Lung (tissue), 12 donors: ENCODE results near the gene COL4A1. TPM values are rescaled to one million over a fixed set of nuclear protein-coding genes. Genes with fewer than 3 reads are reported as not detected.

ENCODE experiments used
- ATAC-seq: fragments of 200-7000 bp; cut with Tn5 transposase; one replicate; pipeline ENCODE4 v1.9.1; 2020; ENCODE audit warnings: moderate number of reproducible peaks; ENCODE audit not compliant: insufficient read depth, low FRiP score
- DNase-seq, 3 donors: peaks; one replicate each; pipeline ENCODE4 v3.0.0-alpha.2; 2013 to 2017
- H3K27ac ChIP-seq, 2 donors: one replicate each; pipeline ENCODE4 v1.5.1; 2013; ENCODE audit warnings: mild to moderate bottlenecking in 2 of 2, moderate library complexity in 2 of 2, control low read depth in 1 of 2, inconsistent platforms in 1 of 2, low read depth in 1 of 2, low read length in 1 of 2
- H3K27me3 ChIP-seq, 3 donors: one replicate each; pipeline ENCODE4 v1.5.1; 2013; ENCODE audit warnings: low read length in 2 of 3; ENCODE audit not compliant: control insufficient read depth in 3 of 3, insufficient read depth in 3 of 3
- H3K36me3 ChIP-seq, 4 donors: one replicate each; pipeline ENCODE4 v1.5.1; 2013; ENCODE audit warnings: low read length in 4 of 4, mild to moderate bottlenecking in 1 of 4, moderate library complexity in 1 of 4; ENCODE audit not compliant: control insufficient read depth in 4 of 4, insufficient read depth in 4 of 4
- H3K4me1 ChIP-seq, 5 donors: one replicate each; pipeline ENCODE4 v1.5.1; 2013; ENCODE audit warnings: low read length in 5 of 5, mild to moderate bottlenecking in 2 of 5, moderate library complexity in 1 of 5; ENCODE audit not compliant: control insufficient read depth in 5 of 5, insufficient read depth in 5 of 5
- H3K4me3 ChIP-seq: one replicate; pipeline ENCODE4 v1.5.1; 2013; ENCODE audit warnings: mild to moderate bottlenecking, control low read depth, moderate library complexity
- H3K9ac ChIP-seq, 2 donors: one replicate each; pipeline ENCODE4 v1.5.1; 2013; ENCODE audit warnings: low read length in 2 of 2, control low read depth in 1 of 2; ENCODE audit not compliant: insufficient read depth in 1 of 2
- H3K9me3 ChIP-seq, 4 donors: one replicate each; pipeline ENCODE4 v1.5.1; 2013; ENCODE audit warnings: low read length in 3 of 4, mild to moderate bottlenecking in 1 of 4, moderate library complexity in 1 of 4; ENCODE audit not compliant: control insufficient read depth in 4 of 4, insufficient read depth in 3 of 4
- WGBS, 2 donors: extraction: QIAGEN DNeasy Blood & Tissue Kit; methylation state at CpG; one replicate each; pipeline ENCODE4 v1.1.7; 2013; 5-methylcytosine and 5-hydroxymethylcytosine counted together
- polyA plus RNA-seq, 2 donors: library from polyadenylated mRNA; stranded (reverse); fragments of 200-250 nt; gene quantifications; one replicate each; pipeline ENCODE4 v1.2.1, GENCODE V29; 2013
- total RNA-seq, 2 donors: library from RNA; depleted of rRNA in 1 of 2; stranded (reverse); fragments of >200 nt in 1 of 2; gene quantifications; one replicate each; pipeline ENCODE4 v1.2.1, GENCODE V29; 2014 to 2021
- TF ChIP-seq, protein P1 (sequence below): IDR thresholded peaks from 2 replicates; pipeline ENCODE4 v1.5.1; 2012; ENCODE audit warnings: mild to moderate bottlenecking; ENCODE audit errors: control extremely low read depth, extremely low read depth
- donor health status: control.
- donor health status: control.
- donor health status: Bipolar disorder and iron deficiency.
- donor health status: healthy.
- donor health status: DM: yes; HTN: yes; CAD: no.

Gene COL4A1
- total and polyA plus RNA-seq, 4 donors, result 114 to 1,051 (median 318) TPM

DNA sequence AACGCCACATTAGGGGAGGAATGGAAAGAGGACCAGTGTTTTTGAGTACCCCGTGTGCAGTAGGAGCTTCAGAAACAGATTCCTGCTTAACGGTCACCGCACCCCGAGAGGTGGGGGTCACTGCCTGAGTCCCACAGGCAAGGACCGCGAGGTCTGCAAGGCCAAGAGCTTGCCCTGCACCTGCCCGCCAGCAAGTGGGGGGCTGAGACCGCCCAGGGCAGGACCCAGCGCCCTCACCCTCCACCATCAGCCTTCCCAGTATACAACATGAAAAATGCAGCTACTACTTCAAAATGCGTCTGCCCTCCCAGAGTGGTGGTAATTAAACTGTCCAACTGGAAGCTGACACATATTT, 44.9 kb downstream of the COL4A1 start:
- H3K27me3 ChIP-seq, result no peaks in the 10 kb centered on the region
- 75 to 77% methylated on average over 10 to 11 of the region's 11 CpGs for WGBS, 2 donors
- no peaks in the 10 kb centered on the region for H3K36me3 ChIP-seq
- H3K27ac ChIP-seq, result peak overlapping the region; percentile 52 to 64
- H3K4me1 ChIP-seq, result peaks cover 12 to 47% (median 20%) of the 10 kb centered on the region in 5 donors
- no peaks in the 10 kb centered on the region for H3K9me3 ChIP-seq
- DNase-seq (no peak), ATAC-seq (no peak)
- TF ChIP-seq, protein P1, sequence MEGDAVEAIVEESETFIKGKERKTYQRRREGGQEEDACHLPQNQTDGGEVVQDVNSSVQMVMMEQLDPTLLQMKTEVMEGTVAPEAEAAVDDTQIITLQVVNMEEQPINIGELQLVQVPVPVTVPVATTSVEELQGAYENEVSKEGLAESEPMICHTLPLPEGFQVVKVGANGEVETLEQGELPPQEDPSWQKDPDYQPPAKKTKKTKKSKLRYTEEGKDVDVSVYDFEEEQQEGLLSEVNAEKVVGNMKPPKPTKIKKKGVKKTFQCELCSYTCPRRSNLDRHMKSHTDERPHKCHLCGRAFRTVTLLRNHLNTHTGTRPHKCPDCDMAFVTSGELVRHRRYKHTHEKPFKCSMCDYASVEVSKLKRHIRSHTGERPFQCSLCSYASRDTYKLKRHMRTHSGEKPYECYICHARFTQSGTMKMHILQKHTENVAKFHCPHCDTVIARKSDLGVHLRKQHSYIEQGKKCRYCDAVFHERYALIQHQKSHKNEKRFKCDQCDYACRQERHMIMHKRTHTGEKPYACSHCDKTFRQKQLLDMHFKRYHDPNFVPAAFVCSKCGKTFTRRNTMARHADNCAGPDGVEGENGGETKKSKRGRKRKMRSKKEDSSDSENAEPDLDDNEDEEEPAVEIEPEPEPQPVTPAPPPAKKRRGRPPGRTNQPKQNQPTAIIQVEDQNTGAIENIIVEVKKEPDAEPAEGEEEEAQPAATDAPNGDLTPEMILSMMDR, result no peak
- H3K4me3 ChIP-seq, result no peak overlapping the region
- H3K9ac ChIP-seq, result no peak overlapping the region

DNA sequence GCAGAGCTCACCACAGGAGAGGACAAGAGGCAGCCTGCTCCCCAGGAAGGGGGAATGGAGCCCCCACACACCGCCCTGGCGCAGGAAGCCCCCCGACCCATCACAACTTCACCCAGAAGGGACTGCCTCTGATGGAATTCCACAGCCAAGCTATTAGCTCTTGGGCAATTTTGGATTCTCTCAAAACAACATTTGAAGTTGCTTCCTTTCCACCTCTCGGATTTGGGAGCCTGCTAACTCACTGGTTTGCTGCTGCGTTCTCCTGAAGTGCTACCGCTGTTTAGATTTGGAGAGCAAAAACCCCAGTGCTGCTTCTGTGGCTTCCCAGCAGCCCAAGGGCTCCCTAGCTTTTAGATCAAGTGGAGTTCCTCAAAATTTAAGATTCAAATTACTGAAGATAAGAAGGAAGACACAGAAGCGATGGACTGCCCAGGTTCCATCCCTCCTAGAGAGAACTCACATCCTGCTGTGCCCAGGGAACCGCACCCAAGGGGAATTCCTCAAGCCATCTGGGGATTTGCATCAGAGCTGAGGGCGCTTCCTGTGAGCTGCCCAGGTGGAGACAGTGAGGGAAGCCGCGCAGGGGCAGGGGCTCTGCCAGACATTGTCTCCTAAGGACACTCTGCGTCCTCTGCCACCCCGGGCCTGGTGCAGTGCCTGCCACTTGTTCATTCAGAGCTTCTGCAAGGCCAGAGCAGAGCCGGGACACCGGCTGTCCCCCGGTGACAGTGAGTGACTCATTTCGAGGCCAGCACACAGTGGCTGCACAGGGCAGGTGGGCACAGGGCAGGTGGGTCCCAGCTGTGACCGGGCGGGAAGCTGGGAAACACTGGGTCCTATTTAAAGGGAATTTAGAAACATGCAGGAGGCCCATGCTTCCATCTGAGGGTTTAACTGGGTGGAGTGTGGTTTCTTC, 45.5 kb downstream of the COL4A1 start:
- TF ChIP-seq, protein P1, result no peak
- peak overlapping the region; percentile 52 to 64 for H3K27ac ChIP-seq
- WGBS, 2 donors, result 71 to 76% methylated on average over 19 of the region's 19 CpGs
- peaks cover 10 to 41% (median 14%) of the 10 kb centered on the region in 5 donors for H3K4me1 ChIP-seq
- no peak overlapping the region for H3K4me3 ChIP-seq
- no peak overlapping the region for H3K9ac ChIP-seq
- H3K9me3 ChIP-seq, result no peaks in the 10 kb centered on the region
- DNase-seq (no peak), ATAC-seq (no peak)
- H3K27me3 ChIP-seq, result no peaks in the 10 kb centered on the region
- no peaks in the 10 kb centered on the region for H3K36me3 ChIP-seq

DNA sequence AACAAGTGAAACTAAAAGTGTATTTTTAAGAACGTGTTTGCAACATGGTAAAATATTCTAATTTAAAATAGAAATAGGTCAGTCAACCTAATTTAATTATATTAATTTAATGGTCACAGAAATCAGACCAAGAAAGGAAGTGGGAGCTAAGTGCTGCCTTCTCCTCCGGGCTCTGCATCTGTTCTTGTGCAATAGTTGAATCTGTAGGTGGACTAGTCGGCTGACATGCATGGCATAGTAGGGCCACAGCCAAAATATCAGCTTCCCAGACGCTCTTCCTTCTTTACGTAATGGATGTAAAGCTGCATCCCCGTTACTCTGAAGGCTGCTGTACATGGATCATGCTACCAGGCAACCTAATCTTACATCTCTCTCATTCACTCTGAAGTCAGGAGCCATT, 47.3 kb downstream of the COL4A1 start:
- no peak overlapping the region for H3K9ac ChIP-seq
- H3K36me3 ChIP-seq, result no peaks in the 10 kb centered on the region
- TF ChIP-seq, protein P1, result no peak
- no peaks in the 10 kb centered on the region for H3K27me3 ChIP-seq
- peaks cover 8 to 26% (median 14%) of the 10 kb centered on the region in 5 donors for H3K4me1 ChIP-seq
- ATAC-seq (no peak), DNase-seq (no peak)
- H3K27ac ChIP-seq, result no peak overlapping the region
- H3K4me3 ChIP-seq, result no peak overlapping the region
- 67% methylated on average over 6 of the region's 6 CpGs for WGBS, 2 donors
- peaks cover 0 to 2% (median 0%) of the 10 kb centered on the region in 4 donors for H3K9me3 ChIP-seq
